PC-9 (cell line): ENCODE measurements around the gene RNF111.

ENCODE experiments used
- CTCF ChIP-seq: fragments of 200-600 bp; sonication (generic); conservative IDR thresholded peaks from 2 replicates; pipeline ENCODE4 v1.6.1; 2017; ENCODE audit warnings: mixed run types, antibody characterized with exemption, mild to moderate bottlenecking, moderate library complexity
- EZH2 ChIP-seq: fragments of 200-600 bp; sonication (generic); IDR thresholded peaks from 2 replicates; pipeline ENCODE4 v1.8.0; 2017; ENCODE audit warnings: antibody characterized with exemption, low read depth

- TF ChIP-seq CTCF (no peak), EZH2 (no peak)
Measured at GRCh38 chr15:59116771-59117170, 129.3 kb downstream of the RNF111 start.
